MM.1S (cell line): Measurements from ENCODE around the gene ALKBH7.

ENCODE experiments used
- DNase-seq: peaks from one replicate; pipeline ENCODE4 v3.0.0-alpha.2; 2015
- H2AFZ ChIP-seq: fragments of 300-600 bp; sonication (generic); 2 replicates; pipeline ENCODE4 v1.6.0; 2016; ENCODE audit warnings: antibody characterized with exemption, low read length
- H3F3A ChIP-seq: fragments of 300-600 bp; sonication (generic); 2 replicates; pipeline ENCODE4 v1.6.1; 2016; ENCODE audit warnings: mild to moderate bottlenecking, antibody characterized with exemption, low read length, moderate library complexity, mixed read lengths; ENCODE audit not compliant: insufficient read depth
- H3K27ac ChIP-seq: fragments of 300-600 bp; sonication (generic); 2 replicates; pipeline ENCODE4 v1.5.1; 2016; ENCODE audit warnings: mild to moderate bottlenecking, low read length
- H3K27me3 ChIP-seq: fragments of 300-600 bp; sonication (generic); replicated peaks from 2 replicates; pipeline ENCODE4 v1.6.0; 2016; ENCODE audit warnings: low read length; ENCODE audit not compliant: insufficient read depth
- H3K36me3 ChIP-seq: fragments of 300-600 bp; sonication (generic); replicated peaks from 2 replicates; pipeline ENCODE4 v1.6.1; 2016; ENCODE audit warnings: mild to moderate bottlenecking, low read length, mixed read lengths; ENCODE audit not compliant: insufficient read depth
- H3K4me1 ChIP-seq: fragments of 300-600 bp; sonication (generic); 2 replicates; pipeline ENCODE4 v1.6.1; 2016; ENCODE audit warnings: low read length, mixed read lengths
- H3K4me2 ChIP-seq: fragments of 300-600 bp; sonication (generic); 2 replicates; pipeline ENCODE4 v1.6.0; 2016; ENCODE audit warnings: low read depth, low read length
- H3K4me3 ChIP-seq: fragments of 300-600 bp; sonication (generic); 2 replicates; pipeline ENCODE4 v1.5.1; 2016; ENCODE audit warnings: low read length, mixed read lengths
- H3K79me2 ChIP-seq: fragments of 300-600 bp; sonication (generic); 2 replicates; pipeline ENCODE4 v1.6.1; 2016; ENCODE audit warnings: mixed run types, low read length, mixed read lengths
- H3K9ac ChIP-seq: fragments of 300-600 bp; sonication (generic); 2 replicates; pipeline ENCODE4 v1.6.1; 2016; ENCODE audit warnings: low read length, mixed read lengths
- H3K9me2 ChIP-seq: fragments of 300-600 bp; sonication (generic); replicated peaks from 2 replicates; pipeline ENCODE4 v1.6.1; 2016; ENCODE audit warnings: mild to moderate bottlenecking, low read length, mixed read lengths; ENCODE audit not compliant: insufficient read depth
- H3K9me3 ChIP-seq: fragments of 300-600 bp; sonication (generic); replicated peaks from 2 replicates; pipeline ENCODE4 v1.6.1; 2016; ENCODE audit warnings: mild to moderate bottlenecking, low read length, mixed read lengths; ENCODE audit not compliant: insufficient read depth
- H4K20me1 ChIP-seq: fragments of 300-600 bp; sonication (generic); 2 replicates; pipeline ENCODE4 v1.6.1; 2016; ENCODE audit warnings: mild to moderate bottlenecking, low read length, moderate library complexity, mixed read lengths; ENCODE audit not compliant: insufficient read depth
- CTCF ChIP-seq: fragments of 300-600 bp; sonication (generic); IDR thresholded peaks from 2 replicates; pipeline ENCODE4 v1.5.1; 2016; ENCODE audit warnings: antibody characterized with exemption, low read length, mixed read lengths
- EZH2 ChIP-seq: fragments of 300-600 bp; sonication (generic); optimal IDR thresholded peaks from 2 replicates; pipeline ENCODE3; 2017; ENCODE audit warnings: low read depth, mild to moderate bottlenecking, antibody characterized with exemption, low read length, mixed read lengths
- EZH2phosphoT487 ChIP-seq: fragments of 300-600 bp; sonication (generic); IDR thresholded peaks from 2 replicates; pipeline ENCODE4 v1.6.1; 2018; ENCODE audit warnings: antibody characterized with exemption, low read length

ALKBH7 gene

GRCh38 chr19:6374711-6375410 lies 2.3 kb downstream of the ALKBH7 start:
- DNase-seq, result no peak
- Histone ChIP-seq H3K79me2 (peaks cover 8% of the 10 kb centered on the region; the same call in 1 of the 2 replicates), H4K20me1 (no peaks in the 10 kb centered on the region), H3K4me1 (peaks cover 5% of the 10 kb centered on the region; the same call in 1 of the 2 replicates), H3K27me3 (no peaks in the 10 kb centered on the region), H3K27ac (no peak overlapping the region), H2AFZ (no peak overlapping the region), H3K36me3 (no peaks in the 10 kb centered on the region; the same call in 1 of the 2 replicates), H3K4me3 (no peak overlapping the region), H3K9ac (no peak overlapping the region), H3K4me2 (no peak overlapping the region), H3K9me2 (no peaks in the 10 kb centered on the region), H3K9me3 (no peaks in the 10 kb centered on the region), H3F3A (peaks cover 7% of the 10 kb centered on the region)
- TF ChIP-seq EZH2, result no peak

GRCh38 chr19:6375411-6376010 lies 2.9 kb downstream of the ALKBH7 start, which contains the start of gene PSPN:
TSS of gene PSPN (minus strand) at chr19:6375933. CDS start at chr19:6375849, 84 bp downstream.
- no peak within 1 kb of the TSS for H3K4me3 ChIP-seq
- TF ChIP-seq EZH2 (no peak), CTCF (no peak), EZH2phosphoT487 (no peak)
- no peak within 1 kb of the TSS for H2AFZ ChIP-seq
- H3F3A ChIP-seq, result peaks cover 7% of the 10 kb centered on the region
- H3K4me1 ChIP-seq, result peaks cover 5% of the 10 kb centered on the region; the same call in 1 of the 2 replicates
- H3K9ac ChIP-seq, result no peak within 1 kb of the TSS
- H3K9me2 ChIP-seq, result no peaks in the 10 kb centered on the region
- H3K9me3 ChIP-seq, result no peaks in the 10 kb centered on the region
- no peaks in the 10 kb centered on the region for H4K20me1 ChIP-seq
- H3K4me2 ChIP-seq, result no peak within 1 kb of the TSS
- H3K79me2 ChIP-seq, result peaks cover 8% of the 10 kb centered on the region; the same call in 1 of the 2 replicates
- no peak for DNase-seq
- no peak within 1 kb of the TSS for H3K27ac ChIP-seq
- no peaks in the 10 kb centered on the region; the same call in 1 of the 2 replicates for H3K36me3 ChIP-seq
- H3K27me3 ChIP-seq, result no peaks in the 10 kb centered on the region

- Histone ChIP-seq H3K9me2 (no peaks in the 10 kb centered on the region), H3K4me3 (no peak overlapping the region), H3K4me1 (peaks cover 5% of the 10 kb centered on the region; the same call in 1 of the 2 replicates), H3K27ac (no peak overlapping the region), H4K20me1 (no peaks in the 10 kb centered on the region), H3K27me3 (no peaks in the 10 kb centered on the region), H3F3A (peaks cover 7% of the 10 kb centered on the region), H3K9me3 (no peaks in the 10 kb centered on the region), H2AFZ (no peak overlapping the region), H3K4me2 (no peak overlapping the region), H3K36me3 (no peaks in the 10 kb centered on the region; the same call in 1 of the 2 replicates), H3K9ac (no peak overlapping the region), H3K79me2 (peaks cover 8% of the 10 kb centered on the region; the same call in 1 of the 2 replicates)
- TF ChIP-seq EZH2phosphoT487 (no peak), EZH2 (no peak), CTCF (no peak)
- no peak for DNase-seq
These were observed 4.1 kb downstream of the ALKBH7 start for GRCh38 chr19:6376512-6377190.
